ENCODE data around the gene RASGRP3.

DNA sequence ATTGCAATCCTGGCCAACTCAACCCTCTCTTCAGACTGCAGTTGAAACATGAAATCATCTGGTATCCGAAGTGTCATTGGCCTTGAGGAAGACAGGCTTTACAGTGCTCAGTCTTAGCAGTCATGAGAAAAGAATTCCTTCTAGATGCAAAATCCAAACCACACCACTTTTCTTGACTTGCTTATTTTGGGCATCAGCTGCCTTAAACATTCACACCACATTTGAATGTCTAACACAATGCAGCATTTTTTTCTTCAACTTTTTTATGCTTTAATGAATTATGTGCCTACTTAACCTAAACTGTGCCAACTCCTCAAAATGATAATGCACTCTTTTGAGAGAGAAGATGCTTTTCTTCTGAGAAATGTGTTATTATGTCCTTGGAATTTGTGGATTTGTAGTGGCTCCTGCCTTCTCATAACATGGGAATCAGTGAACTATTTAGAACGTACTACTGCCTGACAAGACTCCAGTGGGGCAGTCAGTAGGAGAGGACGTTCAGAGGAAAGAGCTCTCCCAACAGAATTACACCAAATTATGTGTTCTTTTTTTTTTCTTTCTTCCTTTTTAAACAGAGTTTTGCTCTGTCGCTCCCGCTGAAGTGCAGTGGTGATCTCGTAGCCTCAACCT lies 125.9 kb downstream of the RASGRP3 start:
- TF ChIP-seq, protein P1, sequence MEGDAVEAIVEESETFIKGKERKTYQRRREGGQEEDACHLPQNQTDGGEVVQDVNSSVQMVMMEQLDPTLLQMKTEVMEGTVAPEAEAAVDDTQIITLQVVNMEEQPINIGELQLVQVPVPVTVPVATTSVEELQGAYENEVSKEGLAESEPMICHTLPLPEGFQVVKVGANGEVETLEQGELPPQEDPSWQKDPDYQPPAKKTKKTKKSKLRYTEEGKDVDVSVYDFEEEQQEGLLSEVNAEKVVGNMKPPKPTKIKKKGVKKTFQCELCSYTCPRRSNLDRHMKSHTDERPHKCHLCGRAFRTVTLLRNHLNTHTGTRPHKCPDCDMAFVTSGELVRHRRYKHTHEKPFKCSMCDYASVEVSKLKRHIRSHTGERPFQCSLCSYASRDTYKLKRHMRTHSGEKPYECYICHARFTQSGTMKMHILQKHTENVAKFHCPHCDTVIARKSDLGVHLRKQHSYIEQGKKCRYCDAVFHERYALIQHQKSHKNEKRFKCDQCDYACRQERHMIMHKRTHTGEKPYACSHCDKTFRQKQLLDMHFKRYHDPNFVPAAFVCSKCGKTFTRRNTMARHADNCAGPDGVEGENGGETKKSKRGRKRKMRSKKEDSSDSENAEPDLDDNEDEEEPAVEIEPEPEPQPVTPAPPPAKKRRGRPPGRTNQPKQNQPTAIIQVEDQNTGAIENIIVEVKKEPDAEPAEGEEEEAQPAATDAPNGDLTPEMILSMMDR (CRISPR knock-in tag; IDR thresholded peaks at IDR 0.05), result no peak
- TF ChIP-seq, protein P2, sequence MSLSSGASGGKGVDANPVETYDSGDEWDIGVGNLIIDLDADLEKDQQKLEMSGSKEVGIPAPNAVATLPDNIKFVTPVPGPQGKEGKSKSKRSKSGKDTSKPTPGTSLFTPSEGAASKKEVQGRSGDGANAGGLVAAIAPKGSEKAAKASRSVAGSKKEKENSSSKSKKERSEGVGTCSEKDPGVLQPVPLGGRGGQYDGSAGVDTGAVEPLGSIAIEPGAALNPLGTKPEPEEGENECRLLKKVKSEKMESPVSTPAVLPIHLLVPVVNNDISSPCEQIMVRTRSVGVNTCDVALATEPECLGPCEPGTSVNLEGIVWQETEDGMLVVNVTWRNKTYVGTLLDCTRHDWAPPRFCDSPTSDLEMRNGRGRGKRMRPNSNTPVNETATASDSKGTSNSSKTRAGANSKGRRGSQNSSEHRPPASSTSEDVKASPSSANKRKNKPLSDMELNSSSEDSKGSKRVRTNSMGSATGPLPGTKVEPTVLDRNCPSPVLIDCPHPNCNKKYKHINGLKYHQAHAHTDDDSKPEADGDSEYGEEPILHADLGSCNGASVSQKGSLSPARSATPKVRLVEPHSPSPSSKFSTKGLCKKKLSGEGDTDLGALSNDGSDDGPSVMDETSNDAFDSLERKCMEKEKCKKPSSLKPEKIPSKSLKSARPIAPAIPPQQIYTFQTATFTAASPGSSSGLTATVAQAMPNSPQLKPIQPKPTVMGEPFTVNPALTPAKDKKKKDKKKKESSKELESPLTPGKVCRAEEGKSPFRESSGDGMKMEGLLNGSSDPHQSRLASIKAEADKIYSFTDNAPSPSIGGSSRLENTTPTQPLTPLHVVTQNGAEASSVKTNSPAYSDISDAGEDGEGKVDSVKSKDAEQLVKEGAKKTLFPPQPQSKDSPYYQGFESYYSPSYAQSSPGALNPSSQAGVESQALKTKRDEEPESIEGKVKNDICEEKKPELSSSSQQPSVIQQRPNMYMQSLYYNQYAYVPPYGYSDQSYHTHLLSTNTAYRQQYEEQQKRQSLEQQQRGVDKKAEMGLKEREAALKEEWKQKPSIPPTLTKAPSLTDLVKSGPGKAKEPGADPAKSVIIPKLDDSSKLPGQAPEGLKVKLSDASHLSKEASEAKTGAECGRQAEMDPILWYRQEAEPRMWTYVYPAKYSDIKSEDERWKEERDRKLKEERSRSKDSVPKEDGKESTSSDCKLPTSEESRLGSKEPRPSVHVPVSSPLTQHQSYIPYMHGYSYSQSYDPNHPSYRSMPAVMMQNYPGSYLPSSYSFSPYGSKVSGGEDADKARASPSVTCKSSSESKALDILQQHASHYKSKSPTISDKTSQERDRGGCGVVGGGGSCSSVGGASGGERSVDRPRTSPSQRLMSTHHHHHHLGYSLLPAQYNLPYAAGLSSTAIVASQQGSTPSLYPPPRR (CRISPR knock-in tag; IDR thresholded peaks at IDR 0.05; ENCODE audit: borderline replicate concordance), result no peak
- TF ChIP-seq, protein P3, sequence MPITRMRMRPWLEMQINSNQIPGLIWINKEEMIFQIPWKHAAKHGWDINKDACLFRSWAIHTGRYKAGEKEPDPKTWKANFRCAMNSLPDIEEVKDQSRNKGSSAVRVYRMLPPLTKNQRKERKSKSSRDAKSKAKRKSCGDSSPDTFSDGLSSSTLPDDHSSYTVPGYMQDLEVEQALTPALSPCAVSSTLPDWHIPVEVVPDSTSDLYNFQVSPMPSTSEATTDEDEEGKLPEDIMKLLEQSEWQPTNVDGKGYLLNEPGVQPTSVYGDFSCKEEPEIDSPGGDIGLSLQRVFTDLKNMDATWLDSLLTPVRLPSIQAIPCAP (CRISPR knock-in tag; IDR thresholded peaks at IDR 0.05; ENCODE audit: low read depth), result no peak
- TF ChIP-seq, protein P4, sequence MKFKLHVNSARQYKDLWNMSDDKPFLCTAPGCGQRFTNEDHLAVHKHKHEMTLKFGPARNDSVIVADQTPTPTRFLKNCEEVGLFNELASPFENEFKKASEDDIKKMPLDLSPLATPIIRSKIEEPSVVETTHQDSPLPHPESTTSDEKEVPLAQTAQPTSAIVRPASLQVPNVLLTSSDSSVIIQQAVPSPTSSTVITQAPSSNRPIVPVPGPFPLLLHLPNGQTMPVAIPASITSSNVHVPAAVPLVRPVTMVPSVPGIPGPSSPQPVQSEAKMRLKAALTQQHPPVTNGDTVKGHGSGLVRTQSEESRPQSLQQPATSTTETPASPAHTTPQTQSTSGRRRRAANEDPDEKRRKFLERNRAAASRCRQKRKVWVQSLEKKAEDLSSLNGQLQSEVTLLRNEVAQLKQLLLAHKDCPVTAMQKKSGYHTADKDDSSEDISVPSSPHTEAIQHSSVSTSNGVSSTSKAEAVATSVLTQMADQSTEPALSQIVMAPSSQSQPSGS (CRISPR knock-in tag; IDR thresholded peaks at IDR 0.05), result no peak
- no peak for TF ChIP-seq POLR2A (IDR thresholded peaks at IDR 0.05; ENCODE audit: insufficient read depth in 1 of 2, low read depth in 2 of 2, low read length in 2 of 2)
- TF ChIP-seq HIVEP1 (CRISPR knock-in tag; IDR thresholded peaks at IDR 0.05), result no peak
- no peak for TF ChIP-seq BCL6 (CRISPR knock-in tag; IDR thresholded peaks at IDR 0.05)
- TF ChIP-seq MLLT10 (CRISPR knock-in tag; IDR thresholded peaks at IDR 0.05), result no peak
